GM21447 (cell line): ENCODE data around the gene SURF6.
"Not testable (repeated sequence)": the region's sequence is repeated elsewhere in the genome, so short reads cannot be mapped to it uniquely, and the experiment has no call there.

Experiments
- ATAC-seq: cut with Tn5 transposase; IDR thresholded peaks from one replicate; pipeline ENCODE4 v1.9.1; 2021; ENCODE audit not compliant: unreplicated experiment

Gene SURF6

DNA sequence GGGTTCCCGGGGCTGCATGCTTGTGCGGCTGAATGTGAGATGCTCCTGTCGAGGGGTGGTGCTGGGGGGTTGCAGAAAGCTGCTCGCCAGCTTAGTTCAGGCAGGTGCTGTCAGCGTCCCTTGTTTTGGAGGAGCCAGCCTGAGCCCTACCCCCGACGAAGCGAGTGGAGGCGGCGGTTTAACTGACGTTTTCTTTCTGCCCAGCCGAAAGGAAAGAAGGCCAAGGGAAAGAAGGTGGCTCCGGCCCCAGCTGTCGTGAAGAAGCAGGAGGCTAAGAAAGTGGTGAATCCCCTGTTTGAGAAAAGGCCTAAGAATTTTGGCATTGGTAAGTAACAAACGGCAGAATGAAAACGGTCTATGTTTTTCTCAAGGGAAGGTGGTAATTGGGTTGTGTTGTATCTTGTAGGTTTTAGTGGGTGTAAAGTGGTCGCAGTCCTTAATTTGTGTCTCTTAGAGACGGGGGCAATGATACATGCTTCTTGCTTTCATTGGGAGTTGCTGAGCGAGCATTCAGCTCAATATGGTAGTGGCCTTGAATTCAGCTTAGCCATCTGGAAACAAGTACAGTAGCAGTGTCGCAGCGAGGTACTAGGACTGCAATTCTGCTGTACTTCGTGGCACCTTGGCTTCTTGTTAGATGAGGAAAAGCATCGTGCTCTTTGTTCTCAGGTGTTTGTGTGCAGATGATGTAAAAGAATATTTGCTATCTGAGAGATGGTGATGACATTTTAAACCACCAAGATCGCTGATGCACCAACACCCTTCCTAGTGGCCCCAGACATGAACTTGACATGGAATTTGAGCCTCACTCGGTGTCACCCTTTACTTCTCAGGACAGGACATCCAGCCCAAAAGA is 13.0 kb upstream of the SURF6 start:
- no peak for ATAC-seq

DNA sequence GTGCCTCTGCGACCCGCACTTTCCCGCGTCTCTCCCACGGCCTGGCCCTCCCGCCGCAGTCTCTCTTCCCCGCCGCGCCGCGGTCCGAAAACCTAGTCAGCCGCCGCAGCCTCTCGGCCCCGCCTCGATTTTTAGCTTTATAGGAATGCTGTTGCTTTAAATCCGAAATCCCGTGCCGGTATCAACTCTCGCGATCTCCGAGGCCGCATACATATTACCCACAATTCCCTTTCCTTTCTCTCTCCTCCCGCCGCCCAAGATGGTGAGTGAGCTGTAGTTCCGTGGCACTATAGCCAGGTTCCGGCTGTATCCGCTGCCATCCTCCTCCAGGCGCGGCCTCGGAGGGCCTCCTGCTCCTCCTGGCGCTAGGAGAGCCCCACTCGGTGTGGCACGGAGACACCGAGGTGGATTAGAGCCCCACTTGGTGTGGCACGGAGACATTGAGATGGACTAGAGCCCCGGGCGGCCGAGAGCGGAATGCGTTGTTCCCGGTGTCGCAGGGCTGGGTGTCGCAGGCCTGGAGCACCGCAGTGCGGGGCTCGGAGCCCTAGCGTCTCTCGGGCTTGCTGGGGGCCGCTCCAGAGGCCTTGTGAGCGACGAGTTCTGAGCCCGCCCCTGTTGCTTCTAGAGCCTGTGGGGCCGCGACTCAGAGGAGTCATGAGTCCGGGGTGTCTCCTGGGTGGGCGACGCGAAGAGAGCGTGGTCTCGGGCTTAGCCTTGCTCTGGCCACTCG is 12.2 kb upstream of the SURF6 start, which contains the start of the genes MED22 and RPL7A:
MED22 (minus strand) TSS at position 147 of the 733 bp plus-strand sequence. CDS start 1,469 bp downstream, outside the sequence.
RPL7A (plus strand) TSS at position 234 of the 733 bp plus-strand sequence; CDS start at position 260, 26 bp downstream.
- ATAC-seq, result peak; percentile 67

DNA sequence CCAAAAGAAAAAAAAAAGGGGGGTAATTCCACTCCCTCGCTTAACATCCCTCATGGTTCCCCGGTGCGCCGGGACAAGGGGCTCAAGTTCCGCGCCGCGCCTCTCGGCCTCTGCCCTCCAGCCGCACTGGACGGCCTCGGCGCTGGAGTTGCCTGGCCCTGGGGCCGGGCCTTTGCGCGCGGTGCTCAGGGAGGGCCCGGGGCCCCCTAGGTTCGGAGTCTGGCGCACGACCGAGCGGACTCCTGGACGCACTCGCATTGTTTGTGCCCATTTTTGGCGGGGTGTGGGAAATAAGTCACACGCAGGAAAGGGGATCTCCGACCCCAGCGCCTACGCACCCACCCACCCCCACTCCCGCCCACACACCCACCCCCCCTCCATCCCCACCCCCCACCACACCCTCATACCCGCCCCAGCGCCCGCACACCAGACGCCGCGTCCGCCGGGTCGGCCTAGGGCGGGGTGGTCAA is 11.6 kb upstream of the SURF6 start:
- peak; percentile 37 for ATAC-seq

DNA sequence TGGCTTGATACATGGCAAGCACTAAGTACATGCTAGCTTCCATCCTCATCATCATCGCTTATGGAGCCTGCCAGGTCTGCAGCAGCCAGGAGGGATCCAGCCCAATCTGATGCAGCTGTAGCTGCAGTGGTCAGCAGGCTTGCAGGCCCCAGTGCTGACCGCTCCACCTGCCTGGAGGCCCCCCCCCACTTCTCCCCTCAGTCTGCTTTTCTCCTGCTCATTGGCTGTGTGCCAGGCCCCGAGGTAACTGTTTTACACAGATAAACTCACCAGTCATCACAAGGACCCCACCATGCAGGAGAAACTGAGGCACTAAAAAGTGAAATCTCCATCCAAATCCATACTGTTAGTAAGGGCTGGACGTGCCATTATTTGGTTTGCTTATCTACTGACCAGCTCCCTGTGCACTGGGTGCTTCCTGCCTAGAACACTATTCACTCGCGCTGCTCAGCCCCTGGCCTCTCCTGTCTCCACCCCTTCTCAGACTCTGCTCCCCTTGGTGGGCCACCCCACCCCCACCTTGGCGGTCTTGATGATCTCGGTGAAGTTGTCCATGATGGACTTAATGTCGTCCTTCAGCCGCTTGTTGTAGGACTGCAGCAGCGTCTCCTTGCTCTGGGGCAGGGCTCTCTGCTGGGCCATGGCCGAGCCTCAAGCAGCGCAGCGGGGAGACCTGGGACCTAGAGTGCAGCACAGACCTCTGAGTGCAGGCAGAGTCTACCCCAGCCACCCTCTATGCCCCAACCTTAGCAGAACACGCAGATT is 10.2 kb upstream of the SURF6 start:
- ATAC-seq, result no peak

DNA sequence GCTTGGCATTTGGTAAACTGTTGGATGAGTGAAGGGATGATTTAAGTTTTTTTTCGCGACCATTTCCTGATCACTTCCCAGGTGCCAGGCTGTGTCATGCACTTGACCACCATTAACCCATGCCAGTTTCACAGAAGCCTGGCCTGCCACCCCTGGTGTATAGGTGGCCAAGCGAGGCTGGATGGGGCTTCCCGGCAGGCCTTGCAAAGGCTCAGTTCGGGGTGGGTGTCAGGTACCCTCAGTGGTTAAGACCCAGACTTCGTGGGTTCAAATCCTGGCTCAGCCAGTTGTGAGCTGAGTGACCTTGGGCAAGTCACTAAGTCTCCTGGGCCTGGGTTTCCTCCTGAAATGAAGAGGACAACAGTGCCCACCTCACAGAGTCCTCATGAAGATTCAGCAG is 9.6 kb upstream of the SURF6 start:
- ATAC-seq, result no peak

DNA sequence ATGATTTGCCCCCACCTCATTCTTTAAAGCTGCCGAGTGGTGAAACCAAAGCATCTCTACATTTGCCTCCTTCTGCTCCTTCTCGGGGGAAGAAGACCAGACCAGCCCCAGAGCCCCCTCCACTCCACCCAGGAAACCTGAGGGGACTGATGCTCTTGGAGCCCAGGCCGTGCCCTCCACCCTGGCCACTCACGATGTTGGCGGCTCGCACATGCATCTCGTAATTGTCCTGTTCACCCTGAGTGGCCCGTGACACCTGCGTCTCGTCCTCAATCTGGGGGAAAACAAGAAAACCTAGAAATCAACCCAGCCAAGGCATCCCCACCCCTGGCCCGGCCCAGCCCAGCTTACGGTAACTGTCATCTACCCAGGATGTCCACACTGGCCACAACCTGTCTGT is 9.0 kb upstream of the SURF6 start:
- no peak for ATAC-seq

DNA sequence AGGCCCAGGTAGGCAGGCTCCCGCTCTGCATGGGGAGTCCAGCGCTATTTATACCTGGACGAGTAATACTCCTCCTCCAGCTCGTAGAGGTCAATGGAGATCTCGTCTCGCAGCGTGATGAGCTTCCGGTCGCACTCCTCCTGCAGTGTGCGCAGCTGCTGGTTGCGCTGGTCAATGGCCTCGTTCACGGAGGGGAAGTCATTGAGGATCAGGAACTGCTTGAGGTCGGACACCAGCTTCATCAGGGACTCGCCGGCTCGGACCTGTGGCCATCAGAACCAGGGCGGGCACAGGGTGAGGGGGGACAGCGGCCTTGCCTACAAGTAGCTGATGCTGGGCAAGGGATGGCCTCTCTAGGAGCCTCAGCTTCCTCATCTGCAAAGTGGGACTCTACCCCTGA is 8.1 kb upstream of the SURF6 start:
- no peak for ATAC-seq

DNA sequence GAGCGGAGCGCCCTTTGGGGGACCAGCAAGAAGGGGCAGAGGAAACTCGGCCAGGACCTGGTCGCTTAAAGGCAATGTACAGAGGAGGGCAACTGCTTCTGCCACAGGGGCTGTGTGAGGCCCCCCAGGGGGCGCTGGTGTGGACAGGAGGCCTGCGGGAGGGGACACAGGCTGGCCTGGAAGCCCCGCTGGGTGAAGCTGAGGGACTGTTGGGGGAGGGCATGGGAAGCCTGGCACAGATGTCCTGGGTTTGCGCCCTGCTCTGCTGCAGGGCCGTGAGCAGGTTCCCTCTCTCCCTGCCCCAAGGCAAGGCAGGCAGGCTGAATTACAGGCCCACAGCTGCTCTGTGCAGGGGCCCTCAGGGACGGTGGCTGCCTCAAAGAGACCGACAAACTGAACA is 6.6 kb upstream of the SURF6 start:
- ATAC-seq, result no peak

DNA sequence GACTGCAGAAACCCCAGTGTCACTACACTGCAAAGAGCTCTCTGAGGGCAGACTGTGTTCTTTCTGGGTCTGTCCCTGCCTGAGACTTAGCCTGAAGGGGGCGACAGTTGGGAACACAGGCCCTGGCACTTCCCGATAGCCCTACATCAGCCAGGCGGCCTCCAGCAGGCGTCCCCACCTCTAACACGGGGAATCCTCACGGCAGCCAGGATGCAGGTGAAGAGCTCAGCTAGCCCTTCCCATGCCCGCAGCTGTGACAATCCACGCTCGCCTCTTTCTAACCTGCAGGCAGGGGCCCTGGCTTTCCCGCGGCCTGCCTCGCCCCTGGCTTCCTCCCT is 6.0 kb upstream of the SURF6 start:
- ATAC-seq, result no peak

DNA sequence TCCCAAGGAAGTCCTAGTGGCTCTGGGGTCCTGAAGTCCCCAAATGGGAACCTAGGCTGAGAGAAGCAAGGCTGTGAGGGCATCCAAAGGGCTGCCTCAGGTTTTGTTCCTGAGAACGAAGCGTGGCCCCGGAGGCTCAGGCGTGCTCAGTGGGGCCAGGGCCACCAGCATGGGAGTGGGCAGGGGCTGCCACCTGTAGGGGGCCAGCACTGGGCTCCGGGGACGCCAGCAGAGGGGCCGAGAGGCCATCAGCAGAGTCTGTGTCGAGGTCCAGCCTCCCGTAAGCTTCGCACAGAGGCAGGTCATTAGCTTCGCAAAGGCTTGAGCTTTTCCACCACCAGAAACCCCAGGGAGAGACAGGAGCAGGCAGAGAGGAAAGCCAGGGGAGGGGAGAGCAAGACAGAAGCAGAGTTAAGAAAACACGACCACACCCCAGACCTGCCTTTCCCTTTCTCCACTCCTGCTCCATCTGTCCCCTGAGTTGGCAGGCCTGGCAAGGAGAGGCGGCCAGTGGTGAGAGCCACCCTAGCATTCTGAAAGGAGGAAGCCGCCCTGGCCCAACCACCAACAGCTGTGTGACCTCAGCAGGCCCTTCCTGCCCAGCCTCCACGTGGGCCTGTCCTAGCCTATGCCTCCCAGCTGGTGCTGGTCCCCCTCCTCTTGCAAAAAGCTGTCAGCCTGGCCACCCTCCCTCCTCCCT is 5.5 kb upstream of the SURF6 start:
- ATAC-seq, result no peak

DNA sequence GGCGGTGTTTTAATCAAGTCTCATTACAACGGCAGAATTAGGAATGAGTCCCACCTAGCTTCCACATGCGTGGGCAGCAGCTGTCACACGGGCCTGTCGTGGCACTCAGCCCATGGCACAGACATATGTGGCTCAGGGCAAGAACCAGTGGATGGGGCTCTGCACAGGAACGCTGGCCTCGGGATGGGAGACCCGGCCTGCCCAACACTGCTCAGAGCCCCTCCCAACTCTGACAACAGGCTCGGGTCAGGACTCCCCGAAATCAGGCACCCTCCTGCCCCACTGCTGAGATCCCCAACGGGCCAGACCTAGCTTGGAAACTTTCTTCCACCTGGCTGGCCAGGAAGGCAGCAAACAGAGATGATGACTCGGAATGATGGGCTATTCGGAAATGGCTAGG is 4.9 kb upstream of the SURF6 start:
- no peak for ATAC-seq

DNA sequence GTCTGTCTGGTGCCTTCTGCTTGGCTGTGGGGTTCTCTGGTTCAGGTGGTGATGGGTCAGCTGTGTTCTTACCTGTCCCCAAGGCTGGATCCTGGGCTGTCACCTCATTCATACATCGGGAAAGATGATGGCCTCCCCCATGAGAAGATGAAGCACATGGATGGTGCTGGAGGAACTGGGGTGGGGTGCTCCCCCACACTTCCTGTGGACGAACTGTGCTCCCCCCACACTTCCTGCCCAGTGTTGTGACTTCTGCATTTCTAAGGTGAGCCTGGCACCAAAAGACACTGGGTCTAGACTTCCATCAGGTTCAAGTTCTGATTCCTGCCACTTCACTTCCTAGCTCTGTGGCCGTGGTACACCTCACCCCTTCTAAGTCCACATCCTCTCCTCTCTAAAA is 4.3 kb upstream of the SURF6 start:
- ATAC-seq, result no peak

DNA sequence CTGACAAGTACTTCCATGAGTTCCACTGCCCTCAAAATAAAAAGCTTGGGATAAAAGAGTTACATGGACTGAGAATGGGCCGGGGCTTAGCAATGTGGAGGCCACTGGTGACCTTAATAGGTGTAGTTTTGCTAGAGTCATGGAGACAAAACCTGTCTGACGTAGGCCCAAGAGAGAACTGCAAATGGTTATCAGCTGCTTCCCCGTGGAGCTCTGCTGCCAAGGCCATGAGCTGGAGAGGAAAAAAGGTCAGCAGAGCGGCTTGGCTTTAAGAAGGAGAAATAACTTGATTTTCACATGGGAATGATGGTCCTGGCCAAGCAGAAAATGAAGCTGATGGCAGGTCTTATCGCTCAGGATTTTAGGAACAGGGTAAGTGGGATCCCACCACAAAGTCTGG is 3.7 kb upstream of the SURF6 start:
- no peak for ATAC-seq

DNA sequence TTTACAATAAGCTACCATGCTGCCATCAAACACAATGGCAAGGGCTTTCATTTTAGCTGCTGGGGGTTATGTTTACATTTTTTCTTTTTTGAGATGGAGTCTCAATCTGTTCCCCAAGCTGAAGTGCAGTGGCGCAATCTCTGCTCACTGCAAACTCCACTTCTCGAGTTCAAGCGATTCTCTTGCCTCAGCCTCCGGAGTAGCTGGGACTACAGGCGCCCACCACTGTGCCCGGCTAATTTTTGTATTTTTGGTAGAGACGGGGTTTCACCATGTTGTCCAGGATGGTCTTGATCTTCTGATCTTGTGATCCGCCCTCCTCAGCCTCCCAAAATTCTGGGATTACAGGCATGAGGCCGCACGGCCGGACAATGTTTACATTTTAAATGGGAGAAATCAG is 1.1 kb downstream of the SURF6 start:
- ATAC-seq, result not testable (repeated sequence)

DNA sequence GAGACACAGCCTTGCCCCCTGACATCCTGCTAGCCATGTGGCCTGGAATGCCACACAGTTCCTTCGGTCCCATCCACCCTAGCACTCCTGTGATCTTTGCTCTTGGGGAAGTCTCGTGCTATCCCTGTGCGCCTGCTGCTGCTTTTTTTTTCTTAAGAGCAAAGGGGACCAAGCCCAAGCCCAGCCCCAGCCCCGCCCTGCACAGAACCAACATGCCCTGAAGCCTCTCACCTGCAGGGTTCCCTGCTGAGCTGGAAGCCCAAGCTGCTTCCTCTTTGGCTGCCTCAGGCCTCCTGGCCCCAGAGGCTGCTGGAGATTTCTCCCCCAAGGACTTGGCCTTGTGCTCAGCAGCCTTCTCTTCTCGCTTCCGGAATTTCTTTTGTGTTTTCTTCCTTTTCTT is 1.8 kb downstream of the SURF6 start:
- ATAC-seq, result no peak

DNA sequence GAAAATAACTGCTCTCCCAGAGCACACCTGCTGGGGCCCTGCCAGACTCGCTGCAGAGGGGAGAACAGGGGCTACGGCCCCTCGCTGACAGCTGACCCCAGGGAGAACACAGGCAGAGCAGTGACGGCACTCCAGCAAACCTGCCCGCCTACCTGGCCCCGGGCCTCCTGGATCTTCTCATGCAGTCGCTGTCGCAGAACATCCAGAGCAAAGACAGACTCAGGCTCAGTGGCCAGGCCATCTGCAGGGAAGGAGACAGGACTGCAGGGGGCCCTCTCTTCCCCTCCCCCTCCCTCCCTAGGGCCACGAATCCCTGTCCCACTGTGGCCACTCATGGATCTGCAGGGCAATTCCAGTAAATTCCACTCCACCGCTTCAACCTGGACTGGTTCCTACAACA is 2.4 kb downstream of the SURF6 start:
- ATAC-seq, result no peak

DNA sequence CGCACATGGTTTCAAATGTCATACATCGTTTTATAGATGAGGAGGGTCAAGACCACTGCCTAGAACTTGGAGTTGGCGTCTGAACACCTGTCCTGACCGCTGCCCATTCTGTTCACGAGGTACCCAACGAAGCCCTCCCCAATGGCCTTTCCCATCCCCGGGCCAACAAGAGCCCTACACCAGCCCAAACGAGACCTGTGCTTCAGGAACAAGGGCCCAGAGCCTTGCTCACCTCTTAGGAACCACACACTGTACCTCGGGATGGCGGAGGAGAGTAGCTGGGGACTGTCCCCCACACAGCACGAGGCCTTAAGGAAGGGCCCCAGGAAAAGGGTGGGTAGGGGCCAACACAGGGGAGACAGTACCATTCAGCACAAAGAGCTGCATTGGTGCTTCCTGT is 3.0 kb downstream of the SURF6 start:
- ATAC-seq, result no peak

DNA sequence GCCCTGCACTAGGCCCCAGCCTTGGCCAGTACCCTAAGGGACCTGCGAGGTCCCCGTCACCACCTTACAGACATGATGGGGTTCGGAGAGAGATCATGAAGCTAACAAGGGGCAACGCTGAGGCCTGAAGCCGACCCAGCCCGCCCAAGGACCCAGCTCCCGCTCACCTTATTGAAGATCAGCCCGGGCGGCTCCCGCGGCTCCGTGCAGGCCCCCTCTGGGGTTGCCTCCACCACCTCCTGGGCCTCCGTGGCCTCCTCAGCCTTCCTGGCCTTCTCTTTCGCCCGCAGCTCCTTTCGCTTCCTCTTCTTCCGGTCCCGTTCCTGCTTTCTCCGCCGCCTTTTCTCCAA is 3.6 kb downstream of the SURF6 start:
- ATAC-seq, result no peak

DNA sequence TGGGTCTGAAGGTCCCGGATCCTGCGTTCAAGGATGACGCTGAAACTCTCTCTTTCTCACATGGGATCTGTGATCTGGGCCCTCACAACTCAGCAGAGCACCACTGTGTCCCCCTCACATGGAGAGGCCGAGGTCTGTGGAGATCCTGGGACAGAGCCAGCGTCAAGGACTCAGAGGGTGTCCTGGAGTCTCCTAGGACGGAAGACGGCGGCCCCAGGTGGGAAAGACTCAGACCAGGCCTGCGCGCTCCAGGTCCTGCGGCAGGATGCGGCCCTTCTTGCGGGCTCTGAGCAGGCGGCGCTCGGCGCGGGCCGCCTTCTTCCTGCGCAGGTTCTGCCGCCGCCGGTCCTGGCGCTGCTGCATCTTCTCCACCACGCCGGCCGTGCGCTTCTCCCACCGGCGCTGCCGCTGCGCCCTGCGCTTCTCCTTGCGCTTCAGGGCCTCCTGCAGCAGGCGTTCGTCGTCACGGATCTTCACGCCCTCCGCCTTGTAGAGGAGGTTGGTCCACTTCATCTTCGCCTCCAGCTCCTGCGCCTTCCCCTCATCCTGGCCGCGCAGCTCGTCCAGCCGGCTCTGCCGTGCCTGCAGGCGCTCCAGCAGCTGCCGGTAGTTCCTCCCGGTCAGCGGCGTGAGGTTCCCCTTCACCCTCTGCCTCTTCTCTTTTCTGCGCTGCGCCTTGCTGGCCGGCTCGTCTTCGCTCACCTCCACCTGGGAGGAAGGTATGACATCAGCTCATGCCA is 4.2 kb downstream of the SURF6 start:
- no peak for ATAC-seq

DNA sequence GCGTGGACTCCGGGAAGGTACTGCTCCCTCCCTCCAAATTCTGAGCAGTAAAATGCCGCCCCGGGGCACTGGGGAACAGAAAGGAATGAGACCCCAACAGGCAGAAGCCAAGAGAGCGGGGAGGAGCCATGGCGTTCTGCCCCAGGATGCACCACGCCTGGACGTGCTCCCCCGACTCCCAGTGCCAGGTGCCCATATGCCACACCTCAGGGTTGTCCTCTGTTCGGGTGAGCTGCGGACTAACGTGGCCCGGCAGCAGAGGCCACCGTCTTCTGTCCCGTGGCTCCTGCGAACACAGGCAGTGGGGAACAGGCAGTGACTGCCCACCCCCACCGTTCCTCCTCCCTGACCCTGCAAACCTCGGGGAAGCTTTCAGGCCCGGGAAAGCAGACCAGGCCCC is 4.8 kb downstream of the SURF6 start:
- no peak for ATAC-seq
